HG03378 (cell line): ENCODE measurements around the gene CCSER1.
"Not testable (repeated sequence)": the region's sequence is repeated elsewhere in the genome, so short reads cannot be mapped to it uniquely, and the experiment has no call there.

Experiments
- ATAC-seq: cut with Tn5 transposase; IDR thresholded peaks from one replicate; pipeline ENCODE4 v1.9.1; 2021; ENCODE audit warnings: mild to moderate bottlenecking, moderate library complexity; ENCODE audit not compliant: unreplicated experiment

Gene CCSER1

GRCh38 chr4:91226867-91227266 lies 1099.7 kb downstream of the CCSER1 start:
- no peak for ATAC-seq

DNA sequence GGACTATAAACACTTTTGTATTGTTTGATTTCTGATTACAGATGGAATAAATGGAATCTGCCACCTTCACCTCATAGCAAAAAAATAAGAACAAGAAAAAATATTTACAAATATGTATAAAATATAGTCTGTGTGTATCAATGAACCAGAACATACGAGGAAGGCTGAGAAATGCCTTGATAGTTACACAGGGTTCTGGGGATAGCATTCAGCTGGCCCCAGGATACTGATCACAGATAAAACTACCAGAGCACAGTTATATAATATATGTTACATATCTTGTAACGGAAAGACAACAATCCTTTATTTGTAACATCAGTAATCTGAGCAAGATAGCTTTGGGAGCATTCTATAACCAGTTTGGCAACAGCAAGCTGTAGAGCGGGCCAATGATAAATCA lies 1101.5 kb downstream of the CCSER1 start:
- ATAC-seq = no peak

DNA sequence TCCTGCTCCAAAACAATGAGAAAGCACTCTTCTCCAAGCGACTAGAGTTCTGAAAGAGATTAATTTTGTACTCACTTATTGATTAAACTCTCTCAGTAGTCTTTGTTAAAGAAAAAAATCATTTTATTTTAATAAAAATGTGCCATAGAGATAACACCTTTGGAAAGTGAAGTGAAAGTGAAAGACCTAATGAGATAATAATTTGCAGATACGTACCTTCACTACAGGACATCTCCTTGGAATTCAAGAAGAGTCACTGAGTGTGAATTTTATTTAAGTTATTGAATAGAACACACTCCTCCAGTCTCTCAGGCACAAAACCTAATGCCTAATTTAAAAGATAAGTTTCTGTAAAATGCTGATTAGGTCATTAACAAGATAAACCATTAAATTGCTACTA lies 1106.0 kb downstream of the CCSER1 start:
- ATAC-seq = no peak

GRCh38 chr4:91243132-91243531 lies 1115.9 kb downstream of the CCSER1 start:
- ATAC-seq = no peak

DNA sequence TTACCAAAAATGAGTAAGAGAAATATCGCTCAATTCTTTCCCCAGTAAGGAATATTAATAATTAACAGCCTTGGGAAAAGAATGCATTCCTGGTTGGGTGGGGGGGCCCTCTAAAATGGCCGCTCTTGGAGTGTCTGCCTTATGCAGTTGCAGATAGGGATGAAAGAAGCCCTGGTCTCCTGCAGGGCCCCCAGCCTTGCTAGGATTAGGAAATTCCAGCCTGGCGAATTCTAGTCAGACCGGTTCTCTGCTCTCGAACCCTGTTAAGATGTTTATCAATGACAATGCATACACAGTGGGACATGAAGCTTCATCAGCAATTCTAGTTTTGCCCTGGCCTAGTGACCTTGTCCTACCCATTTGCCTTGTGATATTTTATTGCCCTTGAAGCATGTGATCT lies 1128.8 kb downstream of the CCSER1 start:
- ATAC-seq = no peak

- ATAC-seq = no peak
These were observed 1129.6 kb downstream of the CCSER1 start for GRCh38 chr4:91256751-91257150.

DNA sequence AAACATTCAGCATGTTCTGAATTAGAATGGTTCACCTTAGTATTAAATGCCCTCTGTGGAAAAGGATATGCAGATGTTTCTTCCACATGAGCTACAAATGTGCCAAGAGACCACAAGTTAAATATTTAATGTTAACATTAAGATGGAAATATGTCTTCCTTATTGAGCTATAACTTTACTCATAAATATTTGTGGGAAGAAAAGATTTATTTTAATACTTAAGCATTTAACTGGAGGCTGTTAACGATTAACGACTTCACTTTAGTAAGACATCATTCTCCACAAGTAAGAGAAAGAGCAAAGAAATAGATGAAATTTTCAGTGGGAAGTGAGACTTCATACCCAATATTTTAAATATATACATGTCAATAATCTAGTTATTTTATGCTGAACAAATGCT lies 1130.5 kb downstream of the CCSER1 start:
- no peak for ATAC-seq

DNA sequence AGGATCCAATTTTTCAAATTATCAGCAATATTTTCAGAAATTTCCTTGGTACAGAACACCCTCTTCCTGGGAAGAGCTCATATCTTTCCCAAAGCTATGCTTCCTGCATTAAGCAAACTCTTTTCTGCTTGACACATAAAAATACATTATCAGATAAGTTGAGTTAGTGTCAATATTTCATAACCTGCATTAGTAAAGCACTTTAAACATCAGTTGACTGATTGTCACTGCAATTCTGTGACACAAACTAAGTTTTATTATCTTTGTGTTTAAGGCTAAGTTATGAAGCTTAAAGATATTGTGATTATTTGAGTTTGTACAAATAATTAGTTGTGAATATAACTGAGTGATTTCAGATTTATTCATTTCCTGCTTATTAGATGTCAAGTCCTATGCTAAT lies 1131.1 kb downstream of the CCSER1 start:
- no peak for ATAC-seq

GRCh38 chr4:91267543-91267942 lies 1140.3 kb downstream of the CCSER1 start:
- ATAC-seq = no peak

GRCh38 chr4:91268481-91268880 lies 1141.3 kb downstream of the CCSER1 start:
- ATAC-seq = not testable (repeated sequence)

DNA sequence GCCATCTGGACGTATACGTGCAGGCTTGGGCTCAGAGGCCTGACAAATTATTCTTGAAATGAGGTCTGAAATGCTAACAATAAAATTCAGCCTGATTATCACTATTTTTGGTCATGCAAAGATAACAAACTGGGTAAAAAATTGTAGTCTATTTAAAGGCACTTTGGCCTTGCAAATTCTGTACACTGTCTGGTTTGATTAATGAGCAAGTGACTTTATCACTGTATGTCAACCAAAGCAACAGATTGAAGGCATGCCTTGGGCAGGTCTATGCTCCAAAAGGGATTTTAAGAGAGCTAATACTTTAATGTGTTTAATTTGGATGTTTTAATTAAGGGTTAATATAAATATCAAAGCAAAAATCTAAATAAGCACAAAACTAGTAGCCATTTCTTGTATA lies 1141.7 kb downstream of the CCSER1 start:
- no peak for ATAC-seq

DNA sequence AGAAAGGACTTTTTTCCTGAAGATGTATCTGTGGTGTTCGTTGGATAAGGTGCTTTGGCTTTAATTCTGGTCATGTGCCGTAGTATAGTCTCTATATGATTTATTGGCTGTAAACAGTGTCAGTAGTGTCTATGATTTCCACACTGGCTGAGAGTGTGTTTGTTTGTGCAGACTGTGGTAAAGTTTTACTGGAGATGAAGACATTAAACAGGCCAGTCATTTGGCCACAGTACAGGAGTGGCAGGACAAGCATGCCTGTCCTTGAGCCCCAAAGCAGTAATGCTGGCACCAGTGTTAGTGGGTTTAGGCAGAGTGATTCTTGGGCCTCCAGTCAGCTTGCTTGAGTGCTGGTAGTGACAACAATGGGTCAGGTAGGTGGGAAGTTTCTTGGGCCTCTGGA lies 1152.7 kb downstream of the CCSER1 start:
- ATAC-seq = no peak

- no peak for ATAC-seq
These were observed 1153.5 kb downstream of the CCSER1 start for GRCh38 chr4:91280551-91281290.

- no peak for ATAC-seq
These were observed 1155.0 kb downstream of the CCSER1 start for GRCh38 chr4:91282217-91282616.

DNA sequence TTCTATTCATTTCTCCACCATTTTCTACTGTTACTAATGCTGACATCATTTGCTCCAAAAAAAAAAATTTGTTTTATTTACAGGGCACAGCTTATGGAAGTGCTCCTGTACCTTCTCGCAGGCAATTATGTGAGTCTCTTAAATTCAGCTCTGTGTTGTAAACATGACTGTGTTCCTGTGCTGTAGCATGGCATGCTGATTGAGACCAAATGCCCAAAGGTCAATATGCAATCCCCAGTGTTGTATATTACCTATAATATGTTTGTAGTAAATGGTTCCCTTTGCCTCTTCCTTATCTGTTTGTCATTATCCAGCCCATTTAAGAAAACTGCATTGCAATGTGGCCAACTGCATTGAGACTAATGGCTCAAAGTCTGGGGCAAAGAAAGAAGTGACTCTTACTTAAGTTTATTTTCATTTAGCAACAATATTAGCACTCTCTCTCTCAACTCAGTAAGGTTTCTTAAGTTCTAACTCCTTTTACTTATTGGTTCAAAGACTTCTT lies 1156.6 kb downstream of the CCSER1 start:
- ATAC-seq = no peak

- no peak for ATAC-seq
These were observed 1157.3 kb downstream of the CCSER1 start for GRCh38 chr4:91284480-91284879.

DNA sequence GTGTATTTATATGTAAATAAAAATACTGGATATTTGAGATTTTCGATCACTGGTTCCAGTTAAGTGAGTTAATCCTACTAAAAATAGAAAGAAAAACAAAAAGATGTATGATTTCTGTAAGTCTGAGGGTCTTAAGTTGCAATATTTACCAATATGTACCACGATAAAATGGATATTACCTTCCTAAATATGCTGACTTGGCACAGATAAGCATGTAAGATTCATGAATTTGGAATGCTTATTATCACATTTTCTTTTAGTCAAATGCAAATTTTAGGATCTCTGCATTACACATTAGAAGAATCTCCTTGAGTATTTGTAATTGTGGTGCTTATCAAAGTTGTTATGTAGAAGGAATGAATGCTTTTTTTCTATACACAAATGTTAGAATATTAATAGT lies 1158.3 kb downstream of the CCSER1 start:
- no peak for ATAC-seq

DNA sequence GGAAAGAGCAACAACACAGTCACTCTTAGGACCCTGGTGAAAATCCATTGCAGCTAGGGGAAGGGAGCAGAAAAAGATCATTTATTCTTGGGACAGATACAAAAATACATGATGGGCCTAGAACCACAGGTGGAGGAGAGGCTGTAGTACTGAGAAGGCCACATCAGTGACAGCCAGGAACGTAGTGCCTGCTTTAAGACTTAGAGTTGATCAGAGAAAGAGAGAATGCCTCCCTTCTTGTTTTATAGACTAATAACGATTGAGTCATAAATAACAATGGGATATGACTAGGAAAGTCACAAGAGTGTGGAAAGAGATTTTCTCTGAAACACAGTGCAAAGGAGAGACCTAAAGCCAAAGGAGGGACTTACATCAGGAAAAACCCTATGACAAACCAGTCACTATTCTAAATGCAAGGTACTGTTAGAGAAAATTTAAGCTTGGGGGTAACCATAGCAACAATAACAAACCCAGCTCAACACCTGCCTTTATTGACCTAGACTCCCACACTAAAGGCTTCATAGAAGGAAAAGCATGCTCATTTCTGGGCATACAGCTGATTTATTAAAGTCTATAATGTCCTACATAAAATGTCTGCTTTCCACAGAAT lies 1161.6 kb downstream of the CCSER1 start:
- no peak for ATAC-seq

DNA sequence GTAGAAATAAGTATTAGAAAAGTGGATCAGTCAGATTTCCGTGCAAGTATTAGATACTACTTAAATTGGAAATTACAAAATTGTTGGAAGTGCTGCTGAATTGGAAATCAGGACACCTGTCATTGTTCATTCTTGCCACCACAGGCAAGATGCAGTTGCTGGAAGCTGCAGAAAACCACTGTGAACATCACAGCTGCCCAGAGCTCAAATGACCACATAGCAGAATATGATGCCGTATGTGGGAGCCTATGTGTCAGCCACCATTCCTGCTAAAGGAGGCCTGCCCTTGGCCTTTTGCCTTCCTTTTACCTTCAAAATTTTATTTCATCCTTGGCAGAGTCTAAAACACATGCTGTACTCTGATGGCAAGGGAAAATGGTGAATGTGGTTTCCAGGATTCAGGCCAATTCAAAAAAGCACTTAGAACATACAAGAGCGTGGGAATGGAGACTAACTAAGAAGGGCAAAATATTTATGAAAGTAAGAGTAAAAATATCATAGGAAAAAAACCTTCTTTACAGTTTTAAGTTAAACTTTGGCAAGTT lies 1171.0 kb downstream of the CCSER1 start:
- ATAC-seq = no peak

DNA sequence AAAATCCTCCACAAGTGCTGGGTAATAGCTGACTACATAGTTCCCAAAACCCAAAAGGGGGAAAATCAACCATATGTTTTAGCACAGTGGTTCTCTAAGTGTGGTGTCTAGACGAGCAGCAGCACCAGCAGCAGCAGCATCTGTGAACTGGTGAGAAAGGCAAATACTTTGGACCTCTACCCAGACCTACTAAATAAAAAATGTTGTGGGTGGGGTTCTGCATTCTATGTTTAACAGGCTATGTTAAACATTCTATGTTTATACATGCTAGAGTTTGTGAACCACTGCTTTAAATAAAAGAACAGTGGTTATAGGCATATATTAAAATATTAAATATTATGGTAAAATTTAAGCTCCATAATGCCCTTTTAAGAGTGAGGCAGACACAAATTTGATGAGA lies 1171.6 kb downstream of the CCSER1 start:
- ATAC-seq = no peak

GRCh38 chr4:91302120-91302519 lies 1174.9 kb downstream of the CCSER1 start:
- ATAC-seq = no peak

GRCh38 chr4:91304292-91304691 lies 1177.1 kb downstream of the CCSER1 start:
- ATAC-seq = no peak
